T-helper 22 cell (primary cell): Measurements from ENCODE around the gene PPP1R9B.

Source experiments
- DNase-seq: peaks from one replicate; pipeline ENCODE4 v3.0.0-alpha.2; 2020; ENCODE audit warnings: low read depth

The PPP1R9B gene

GRCh38 chr17:50187751-50188530, 37.5 kb upstream of the PPP1R9B start:
- DNase-seq = no peak

- DNase-seq = no peak
These were observed 36.9 kb upstream of the PPP1R9B start for GRCh38 chr17:50187394-50187725.

DNA sequence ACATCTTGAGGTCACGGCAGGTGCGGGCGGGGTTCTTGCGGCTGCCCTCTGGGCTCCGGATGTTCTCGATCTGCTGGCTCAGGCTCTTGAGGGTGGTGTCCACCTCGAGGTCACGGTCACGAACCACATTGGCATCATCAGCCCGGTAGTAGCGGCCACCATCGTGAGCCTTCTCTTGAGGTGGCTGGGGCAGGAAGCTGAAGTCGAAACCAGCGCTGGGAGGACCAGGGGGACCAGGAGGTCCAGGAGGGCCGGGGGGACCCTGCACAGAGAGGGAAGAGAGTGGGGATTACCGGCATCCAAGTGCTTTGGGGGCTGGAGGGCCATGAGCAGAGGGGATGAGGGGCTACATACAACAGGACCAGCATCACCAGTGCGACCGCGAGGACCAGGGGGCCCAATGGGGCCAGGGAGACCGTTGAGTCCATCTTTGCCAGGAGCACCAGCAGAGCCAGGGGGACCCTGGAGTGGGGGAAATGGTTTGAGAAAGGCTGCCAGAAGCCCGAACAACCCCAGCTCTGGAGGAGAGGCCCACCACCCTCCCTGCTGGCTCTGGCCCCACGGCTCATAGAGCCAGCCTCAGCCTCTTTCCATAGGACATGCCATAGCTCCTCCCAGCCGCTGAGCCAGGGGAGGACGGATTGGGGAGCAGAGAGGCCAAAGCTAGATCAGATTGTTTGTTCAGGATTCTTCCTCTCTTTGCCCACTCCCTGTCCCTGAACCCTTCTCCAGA, 36.4 kb upstream of the PPP1R9B start:
- DNase-seq = no peak

DNA sequence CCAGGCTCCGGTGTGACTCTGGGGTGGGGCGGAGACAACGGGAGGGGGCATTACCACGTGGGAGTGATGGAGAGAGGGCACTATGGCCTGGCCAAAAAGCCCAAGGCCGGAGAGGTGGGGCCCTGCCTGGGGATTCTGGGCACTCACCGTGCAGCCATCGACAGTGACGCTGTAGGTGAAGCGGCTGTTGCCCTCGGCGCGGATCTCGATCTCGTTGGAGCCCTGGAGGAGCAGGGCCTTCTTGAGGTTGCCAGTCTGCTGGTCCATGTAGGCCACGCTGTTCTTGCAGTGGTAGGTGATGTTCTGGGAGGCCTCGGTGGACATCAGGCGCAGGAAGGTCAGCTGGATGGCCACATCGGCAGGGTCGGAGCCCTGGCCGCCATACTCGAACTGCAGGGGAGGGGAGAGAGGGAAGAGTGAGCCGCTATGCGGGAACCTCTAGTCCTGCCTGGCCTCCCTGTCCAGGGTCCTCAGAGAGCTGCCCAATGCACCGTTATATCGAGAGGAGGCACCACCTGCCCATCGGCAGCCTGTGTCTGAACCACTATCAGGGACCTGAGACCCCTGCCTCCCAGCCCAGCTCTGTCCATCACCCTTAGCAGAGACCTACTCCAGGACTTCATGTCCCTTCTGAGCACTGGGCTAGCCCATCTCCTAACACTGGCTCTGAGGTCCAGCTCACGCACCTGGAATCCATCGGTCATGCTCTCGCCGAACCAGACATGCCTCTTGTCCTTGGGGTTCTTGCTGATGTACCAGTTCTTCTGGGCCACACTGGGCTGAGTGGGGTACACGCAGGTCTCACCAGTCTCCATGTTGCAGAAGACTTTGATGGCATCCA, 35.4 kb upstream of the PPP1R9B start:
- DNase-seq = no peak

DNA sequence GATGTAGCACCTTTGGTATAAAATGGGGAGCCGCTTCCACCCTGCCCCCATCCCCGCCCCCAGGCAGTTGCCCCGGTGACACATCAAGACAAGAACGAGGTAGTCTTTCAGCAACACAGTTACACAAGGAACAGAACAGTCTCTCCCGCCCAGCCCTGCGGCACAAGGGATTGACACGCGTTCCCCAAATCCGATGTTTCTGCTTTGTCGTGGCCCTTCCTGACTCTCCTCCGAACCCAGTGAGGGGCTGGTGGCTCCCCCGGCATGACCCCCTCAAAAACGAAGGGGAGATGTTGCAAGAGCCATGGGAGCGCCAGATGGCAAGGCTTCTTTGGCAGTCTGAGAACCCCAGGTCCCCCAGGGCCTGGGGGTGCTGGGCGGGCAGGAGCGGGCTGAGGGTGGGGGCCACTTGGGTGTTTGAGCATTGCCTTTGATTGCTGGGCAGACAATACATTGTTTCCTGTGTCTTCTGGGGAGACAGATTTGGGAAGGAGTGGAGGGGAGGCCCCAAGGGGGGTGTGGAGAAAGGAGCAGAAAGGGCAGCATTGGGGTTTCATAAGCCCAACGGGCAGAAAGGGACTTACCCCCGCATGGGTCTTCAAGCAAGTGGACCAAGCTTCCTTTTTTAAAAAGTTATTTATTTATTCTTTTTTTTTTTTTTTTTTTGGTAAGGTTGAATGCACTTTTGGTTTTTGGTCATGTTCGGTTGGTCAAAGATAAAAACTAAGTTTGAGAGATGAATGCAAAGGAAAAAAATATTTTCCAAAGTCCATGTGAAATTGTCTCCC, 34.3 kb upstream of the PPP1R9B start:
- DNase-seq = no peak

GRCh38 chr17:50184064-50184463, 33.6 kb upstream of the PPP1R9B start:
- no peak for DNase-seq

- DNase-seq = no peak
These were observed 33.0 kb upstream of the PPP1R9B start for GRCh38 chr17:50183421-50183994.

DNA sequence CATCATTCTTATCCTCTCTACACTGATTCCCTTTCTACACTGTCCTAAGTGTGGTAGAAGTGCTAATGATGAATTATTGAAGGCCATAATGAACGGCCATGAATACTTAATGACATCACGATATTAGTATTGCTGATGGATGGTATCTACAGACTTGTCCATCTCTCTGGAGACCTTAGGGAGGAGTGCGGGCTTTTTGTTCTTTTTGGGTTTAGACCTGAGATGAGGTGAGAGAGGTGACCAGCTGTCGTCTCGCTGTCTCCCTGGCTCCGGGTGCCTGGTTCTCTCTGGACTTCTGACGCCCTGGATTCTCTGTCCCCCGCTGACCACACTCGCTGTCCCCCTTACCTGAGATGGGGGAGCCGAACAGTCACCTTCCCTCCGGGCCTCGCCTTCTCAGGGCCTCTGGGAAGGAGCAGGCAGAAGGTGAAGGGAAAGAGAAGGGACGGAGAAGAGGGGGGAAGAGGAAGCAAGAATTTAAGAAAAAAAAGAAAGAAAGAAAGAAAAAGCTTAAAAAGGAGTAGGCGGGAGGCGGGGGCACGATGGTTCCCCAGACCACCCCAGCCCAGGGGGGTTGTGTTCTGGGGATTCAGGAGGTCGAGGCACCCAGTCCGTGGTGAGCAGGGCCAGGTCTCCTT, 32.4 kb upstream of the PPP1R9B start:
- no peak for DNase-seq

DNA sequence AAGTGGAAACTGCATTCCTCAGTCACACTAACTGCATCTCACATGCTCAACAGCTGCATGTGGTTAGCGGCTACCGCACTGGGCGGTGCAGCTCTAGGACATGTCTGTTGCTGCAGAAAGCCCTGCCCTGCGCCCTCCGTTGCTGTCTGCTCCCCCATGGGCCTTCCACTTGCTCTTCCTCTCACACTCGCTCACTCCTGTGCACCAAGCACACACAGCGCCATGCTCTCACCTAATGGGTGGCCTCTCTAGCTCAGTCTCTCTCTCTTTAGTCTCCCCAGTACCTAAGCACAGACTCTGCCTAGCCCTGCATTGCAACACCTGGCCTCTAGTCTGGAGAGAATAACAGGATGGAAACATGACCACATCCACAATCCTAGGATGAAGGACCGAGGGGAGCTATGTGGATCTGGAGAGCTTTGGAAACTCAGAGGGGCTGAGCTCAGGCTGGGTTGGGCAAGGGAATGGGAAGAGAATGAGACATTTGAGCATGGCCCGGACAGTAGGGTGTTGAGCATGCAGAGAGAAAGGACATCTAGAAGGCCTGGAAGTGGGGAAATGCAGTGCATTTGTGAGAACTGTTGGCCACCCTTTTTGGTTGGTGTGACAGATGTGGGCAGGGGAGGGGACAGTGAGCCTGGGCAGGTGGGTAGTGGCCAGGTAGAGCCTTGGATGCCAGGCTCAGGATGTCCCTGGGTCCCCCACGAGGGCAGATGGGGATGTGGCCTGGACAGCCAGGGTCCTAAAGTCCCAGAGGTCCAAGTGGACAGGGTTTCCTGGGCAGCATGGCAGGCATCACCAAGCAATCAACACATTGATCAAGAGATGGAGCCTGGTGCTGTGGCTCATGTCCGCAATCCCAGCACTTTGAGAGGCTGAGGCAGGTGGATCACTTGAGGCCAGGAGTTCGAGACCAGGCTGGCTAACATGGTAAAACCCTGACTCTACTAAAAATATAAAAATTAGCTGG, 31.4 kb upstream of the PPP1R9B start:
- DNase-seq = no peak

DNA sequence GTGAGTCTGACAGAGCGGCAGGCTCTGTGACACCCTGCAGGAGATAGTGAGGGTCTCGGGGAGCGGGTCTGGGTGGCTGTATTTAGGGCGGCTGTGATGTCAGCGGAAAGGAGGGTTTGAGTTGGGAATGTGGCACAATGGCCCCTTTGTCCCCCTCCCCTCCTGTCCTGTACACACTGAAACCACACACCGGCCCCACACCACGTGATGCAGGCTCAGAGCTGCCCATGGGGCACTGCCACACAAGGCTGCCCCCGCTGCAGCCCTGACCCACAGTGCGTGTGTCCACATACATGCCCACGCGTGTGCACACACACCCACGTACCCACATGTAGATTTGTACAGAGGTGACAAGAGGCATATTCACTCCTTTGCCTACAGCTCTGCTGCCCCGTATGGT, 30.7 kb upstream of the PPP1R9B start:
- DNase-seq = no peak

GRCh38 chr17:50180620-50181019, 30.1 kb upstream of the PPP1R9B start:
- no peak for DNase-seq

- DNase-seq = no peak
These were observed 29.6 kb upstream of the PPP1R9B start for GRCh38 chr17:50180111-50180510.

GRCh38 chr17:50177983-50178834, 27.7 kb upstream of the PPP1R9B start:
- peak; percentile 31 for DNase-seq

DNA sequence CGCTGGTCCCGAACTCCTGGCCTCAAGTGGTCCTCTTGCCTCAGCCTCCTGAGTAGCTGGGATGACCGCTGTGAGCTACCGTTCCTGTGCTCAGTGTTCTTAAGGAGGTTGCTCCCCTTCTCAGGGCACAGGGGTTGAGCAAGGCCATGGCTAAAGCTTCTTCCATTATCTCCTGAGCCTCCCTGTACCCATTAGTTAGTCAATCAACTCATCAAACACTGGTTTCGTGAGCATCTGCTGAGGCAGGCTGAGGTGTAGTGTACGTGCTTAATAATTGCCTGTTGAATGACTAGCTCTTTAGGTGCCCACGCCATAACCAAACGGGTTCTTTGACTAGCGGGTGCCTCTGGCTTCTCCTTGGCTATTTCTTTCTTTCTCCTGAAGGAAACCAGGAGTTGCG, 27.0 kb upstream of the PPP1R9B start:
- no peak for DNase-seq

DNA sequence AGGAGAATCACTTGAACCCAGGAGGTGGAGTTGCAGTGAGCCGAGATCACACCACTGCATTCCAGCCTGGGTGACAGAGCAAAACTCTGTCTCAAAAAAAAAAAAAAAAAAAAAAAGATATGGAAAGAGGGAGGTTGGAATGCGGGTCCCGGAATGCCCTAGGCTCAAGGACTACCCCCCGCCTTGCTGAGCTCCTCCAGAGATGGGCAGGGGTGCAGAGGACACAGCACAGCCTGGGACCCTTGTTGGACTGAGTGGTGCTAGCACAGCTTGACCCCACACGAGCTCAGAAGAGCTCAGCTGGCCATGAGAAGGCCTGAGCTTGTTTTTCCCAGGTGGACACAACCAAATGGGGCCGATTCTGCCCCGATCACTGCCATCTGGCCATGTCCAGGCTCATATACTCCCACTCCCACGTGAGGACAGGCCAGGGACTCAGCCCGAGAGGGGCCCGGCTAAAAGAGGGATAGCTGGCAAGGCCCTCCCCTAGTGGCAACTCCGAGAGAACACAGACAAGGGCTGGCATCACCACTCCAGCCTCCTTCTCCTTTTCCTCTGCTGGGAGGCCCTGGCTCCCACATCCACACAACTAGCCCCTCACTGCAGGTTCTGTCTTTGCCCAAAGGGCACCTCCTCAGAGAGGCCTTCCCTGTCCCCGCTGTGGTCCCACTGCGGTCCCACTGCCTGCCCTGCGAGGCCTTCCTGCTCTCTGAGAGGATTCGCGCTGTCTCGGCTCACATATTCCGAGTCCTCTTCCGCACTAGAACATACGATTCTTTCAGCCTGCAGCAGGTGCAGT, 26.3 kb upstream of the PPP1R9B start:
- DNase-seq = no peak

DNA sequence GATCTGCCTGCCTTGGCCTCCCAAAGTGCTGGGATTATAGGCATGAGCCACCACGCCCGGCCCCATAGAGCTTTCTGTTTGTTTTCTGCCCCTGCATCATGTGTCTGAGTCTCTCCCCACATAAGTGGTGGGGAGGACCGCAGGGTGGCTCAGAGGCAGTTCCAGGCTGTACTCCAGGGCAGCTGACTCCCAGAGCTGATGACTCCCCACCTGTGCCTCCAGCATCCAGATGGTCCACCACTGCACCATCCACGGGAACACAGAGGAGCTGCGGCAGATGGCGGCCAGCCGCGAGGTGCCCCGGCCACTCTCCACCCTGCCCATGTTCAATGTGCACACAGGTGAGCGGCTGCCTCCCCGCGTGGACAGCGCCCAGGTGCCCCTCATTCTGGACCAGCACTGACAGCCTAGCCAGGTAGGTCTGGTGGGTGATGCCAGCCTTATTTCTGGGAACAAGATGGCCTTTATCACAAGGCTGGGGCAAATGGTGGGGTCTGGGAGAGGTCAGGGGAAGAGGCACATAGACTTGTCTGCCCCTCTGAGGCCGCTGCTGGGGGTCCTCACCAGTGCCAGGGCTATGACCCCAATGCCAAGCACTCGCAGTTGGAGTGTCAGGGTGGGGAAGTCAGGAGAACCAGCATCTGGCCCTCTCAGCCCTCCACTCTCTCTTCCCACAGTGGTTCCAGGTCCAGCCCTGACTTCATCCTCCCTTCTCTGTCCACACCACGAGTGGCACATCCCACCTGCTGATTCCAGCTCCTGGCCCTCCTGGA, 24.7 kb upstream of the PPP1R9B start:
- no peak for DNase-seq

DNA sequence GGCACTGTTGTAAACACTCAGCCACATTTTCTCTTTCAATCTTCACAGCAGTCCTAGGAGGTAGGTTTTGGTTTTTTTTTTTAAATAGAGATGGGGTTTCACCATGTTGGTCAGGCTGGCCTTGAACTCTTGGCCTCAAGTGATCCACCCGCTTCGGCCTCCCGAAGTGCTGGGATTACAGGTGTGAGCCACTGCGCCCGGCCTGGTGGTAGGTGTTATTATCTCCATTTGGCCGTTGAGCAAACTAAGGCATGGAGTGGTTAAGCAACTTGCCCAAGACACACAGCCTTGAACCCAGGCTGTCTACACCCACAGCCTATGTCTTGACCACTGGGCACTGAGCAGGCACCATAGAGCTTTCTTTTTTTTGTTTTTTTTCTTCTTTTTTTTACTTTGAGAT, 24.0 kb upstream of the PPP1R9B start:
- no peak for DNase-seq
